Heart left ventricle (tissue), 13 donors: Measurements from ENCODE around the gene PALLD.

Source experiments
- POLR2A ChIP-seq, 2 donors: fragments of 450-650 bp; IDR thresholded peaks; one replicate each; pipeline ENCODE4 v1.6.1; 2017; ENCODE audit warnings: antibody characterized with exemption in 2 of 2, mild to moderate bottlenecking in 2 of 2, moderate library complexity in 2 of 2
- TF ChIP-seq, protein P1 (sequence below), 12 donors: fragments of 200-600 bp; sonication (generic) in 4 of 12; IDR thresholded peaks; one replicate each; pipeline versions ENCODE4 v1.5.0 to v1.8.0; 2018 to 2022; ENCODE audit warnings: antibody characterized with exemption in 12 of 12, mild to moderate bottlenecking in 5 of 12
- donor health status: ischemic (EF 13 %, LVEDD 7.1; RV severe dilation, severe dysfunction).
- donor health status: DM: no; HTN: yes; CAD: no.
- donor health status: DM: no; HTN: no; CAD: no.
- donor health status: ischemic (EF 25% LVEDD 6.9; RV normal size, moderate dysfunction).
- donor health status: ischemic (EF 25% LVEDD 5.7; RV mildly dilated, moderate dysfunction).
- donor health status: ischemic (EF 35%, LVEDD 5.7; RV mildly dilated, moderate dysfunction).
- donor health status: nonischemic (EF 11% LVEDD 7.7; RV severe dilation, severe dysfunction).
- donor health status: DM: yes; HTN: yes; CAD: no.
- donor health status: PGD.
- donor health status: ischemic (EF 29% LVEDD 5.4; RV normal size, mild dysfunction).
- donor health status: nonischemic (EF 23%, LVEDD 6.1; RV moderate dilation, normal function).

DNA sequence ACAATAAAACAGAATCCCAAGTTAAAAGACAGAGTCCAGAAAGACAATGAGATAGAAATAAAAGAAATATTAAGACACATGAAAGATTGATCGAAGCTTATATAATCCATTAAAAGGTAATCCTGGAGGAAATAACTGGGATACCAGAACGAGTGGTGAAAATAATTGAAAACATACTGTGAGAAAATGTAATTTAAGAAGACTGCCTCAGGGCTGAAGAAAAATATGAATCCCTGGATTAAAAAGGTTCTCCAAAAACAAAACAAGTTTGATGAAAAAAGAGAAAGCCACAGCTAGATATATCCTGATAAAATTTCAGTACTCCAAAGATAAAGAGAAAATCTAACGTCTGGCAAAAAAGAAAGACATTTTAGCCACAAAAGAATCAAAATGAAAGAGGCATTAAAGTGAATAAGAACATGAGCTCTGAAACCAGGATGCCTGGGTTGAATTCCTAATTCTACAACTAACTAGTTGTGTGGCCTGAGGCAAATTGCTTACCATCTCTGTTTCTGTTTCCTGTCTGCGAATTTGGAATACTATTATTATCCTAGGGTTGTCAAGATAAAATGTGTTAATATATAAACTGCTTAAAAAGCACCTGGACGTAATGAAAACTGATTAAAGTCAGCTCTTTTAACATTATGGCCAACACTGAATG lies 22.1 kb upstream of the PALLD start:
- no peak for TF ChIP-seq POLR2A (IDR thresholded peaks at IDR 0.05)
- TF ChIP-seq, protein P1, sequence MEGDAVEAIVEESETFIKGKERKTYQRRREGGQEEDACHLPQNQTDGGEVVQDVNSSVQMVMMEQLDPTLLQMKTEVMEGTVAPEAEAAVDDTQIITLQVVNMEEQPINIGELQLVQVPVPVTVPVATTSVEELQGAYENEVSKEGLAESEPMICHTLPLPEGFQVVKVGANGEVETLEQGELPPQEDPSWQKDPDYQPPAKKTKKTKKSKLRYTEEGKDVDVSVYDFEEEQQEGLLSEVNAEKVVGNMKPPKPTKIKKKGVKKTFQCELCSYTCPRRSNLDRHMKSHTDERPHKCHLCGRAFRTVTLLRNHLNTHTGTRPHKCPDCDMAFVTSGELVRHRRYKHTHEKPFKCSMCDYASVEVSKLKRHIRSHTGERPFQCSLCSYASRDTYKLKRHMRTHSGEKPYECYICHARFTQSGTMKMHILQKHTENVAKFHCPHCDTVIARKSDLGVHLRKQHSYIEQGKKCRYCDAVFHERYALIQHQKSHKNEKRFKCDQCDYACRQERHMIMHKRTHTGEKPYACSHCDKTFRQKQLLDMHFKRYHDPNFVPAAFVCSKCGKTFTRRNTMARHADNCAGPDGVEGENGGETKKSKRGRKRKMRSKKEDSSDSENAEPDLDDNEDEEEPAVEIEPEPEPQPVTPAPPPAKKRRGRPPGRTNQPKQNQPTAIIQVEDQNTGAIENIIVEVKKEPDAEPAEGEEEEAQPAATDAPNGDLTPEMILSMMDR (IDR thresholded peaks at IDR 0.05): no peak
